ENCODE results near the gene LRFN4.
A peak's percentile ranks its signal among the peaks of the same experiment; 100 is the strongest.

Gene LRFN4

DNA sequence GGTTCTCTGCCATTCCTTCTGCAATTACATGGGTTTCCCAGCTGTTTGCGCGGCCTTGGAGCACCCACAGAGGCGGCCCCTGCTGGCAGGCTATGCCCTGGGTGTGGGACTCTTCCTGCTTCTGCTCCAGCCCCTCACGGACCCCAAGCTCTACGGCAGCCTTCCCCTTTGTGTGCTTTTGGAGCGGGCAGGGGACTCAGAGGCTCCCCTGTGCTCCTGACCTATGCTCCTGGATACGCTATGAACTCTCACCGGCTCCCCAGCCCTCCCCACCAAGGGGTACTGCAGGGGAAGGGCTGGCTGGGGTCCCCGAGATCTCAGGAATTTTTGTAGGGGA lies 11.0 kb upstream of the LRFN4 start:
- DNase-seq: no peak

DNA sequence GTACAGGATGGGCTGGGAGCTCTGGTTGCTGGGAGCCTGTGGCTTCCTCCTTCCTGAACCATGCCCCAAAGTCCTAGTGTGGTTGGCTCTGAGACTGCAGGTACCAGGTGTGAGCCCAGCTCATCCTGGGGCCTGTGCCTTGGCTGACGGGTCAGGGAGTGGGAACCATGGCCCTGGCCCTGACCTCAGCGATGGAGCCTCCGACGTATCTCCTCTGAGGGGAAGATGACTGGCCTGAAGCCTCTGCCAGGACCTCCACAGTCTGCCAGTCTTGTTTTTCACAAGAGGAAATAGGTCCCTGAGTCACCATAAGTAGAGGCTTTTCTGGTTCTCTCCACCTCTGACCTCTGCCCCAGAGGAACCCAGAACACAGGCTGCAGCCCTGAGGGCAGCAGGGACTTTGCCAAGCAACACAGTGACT lies 10.2 kb upstream of the LRFN4 start:
- DNase-seq: no peak

DNA sequence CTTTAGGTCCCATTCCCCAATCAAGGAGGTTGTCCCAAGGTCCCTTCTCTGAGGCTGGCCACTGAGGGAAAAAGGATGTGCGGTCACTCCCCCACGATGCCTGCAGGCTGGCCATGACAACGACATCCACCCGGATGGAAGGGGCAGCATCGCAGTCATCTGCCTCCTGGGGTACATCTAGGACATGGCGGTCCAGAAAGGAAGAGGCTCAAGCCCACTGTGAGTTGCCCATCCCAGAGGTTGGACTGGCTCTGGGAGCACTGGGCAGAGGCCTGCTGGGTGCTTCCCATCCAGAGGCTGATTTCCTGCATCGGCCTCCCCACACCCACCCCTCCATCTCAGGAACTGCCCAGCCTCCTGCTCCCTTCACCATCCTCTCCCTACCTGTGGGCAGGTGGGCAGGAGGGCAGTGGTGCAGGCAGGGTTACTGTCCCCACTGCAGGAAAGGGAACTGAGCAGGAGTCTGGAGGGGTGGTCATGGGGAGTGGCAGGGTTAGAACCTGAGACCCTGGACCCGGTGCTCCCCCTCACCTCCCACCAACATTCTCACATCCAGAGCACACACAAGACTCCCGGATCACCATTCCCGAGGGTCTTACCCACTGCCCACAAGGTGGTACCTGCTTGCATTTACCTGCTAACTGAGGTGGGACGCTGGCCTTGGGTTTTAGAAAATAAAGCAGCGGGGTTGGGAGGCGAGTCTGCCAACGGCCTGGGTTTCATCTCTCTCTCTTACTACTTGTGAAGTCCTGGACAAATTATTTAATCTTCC lies 9.2 kb upstream of the LRFN4 start:
- DNase-seq: no peak

DNA sequence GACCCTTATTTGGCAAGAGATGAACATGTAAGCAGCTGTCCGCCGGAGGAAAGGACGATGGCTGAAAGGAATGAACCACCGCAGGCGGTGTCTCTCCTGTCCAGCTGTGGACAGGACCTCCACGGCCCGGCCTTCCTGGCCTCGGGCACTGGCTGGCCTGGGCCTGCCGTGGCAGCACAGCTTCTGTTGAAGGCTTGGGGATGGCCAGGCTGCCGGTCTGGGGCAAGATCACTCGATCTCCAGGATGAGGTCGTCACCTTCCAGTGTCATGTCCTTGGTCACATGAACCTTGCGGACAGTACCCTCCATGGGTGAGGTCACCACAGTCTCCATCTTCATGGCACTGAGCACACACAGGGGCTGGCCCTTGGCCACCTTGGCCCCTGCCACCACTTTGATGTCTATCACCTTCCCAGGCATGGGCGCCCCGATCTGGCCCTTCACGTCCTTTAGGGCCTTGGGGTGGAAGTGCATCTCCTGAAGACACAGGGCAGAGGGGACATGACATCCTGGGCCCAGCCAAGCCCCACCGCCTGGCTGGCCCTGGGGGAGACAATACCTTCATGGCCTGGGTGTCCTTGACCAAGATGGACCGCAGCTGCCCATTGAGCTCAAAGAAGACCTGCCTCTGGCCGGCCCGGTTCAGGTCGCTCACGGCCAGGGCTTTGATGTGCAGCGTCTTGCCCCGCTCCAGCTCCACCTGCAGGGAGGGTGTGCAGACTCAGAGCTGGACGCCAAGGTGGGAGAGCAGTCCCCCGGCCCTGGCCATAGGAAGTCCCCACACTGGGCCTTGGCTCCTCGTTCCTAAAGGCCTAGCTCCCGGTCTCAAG lies 8.0 kb upstream of the LRFN4 start:
- DNase-seq: no peak

DNA sequence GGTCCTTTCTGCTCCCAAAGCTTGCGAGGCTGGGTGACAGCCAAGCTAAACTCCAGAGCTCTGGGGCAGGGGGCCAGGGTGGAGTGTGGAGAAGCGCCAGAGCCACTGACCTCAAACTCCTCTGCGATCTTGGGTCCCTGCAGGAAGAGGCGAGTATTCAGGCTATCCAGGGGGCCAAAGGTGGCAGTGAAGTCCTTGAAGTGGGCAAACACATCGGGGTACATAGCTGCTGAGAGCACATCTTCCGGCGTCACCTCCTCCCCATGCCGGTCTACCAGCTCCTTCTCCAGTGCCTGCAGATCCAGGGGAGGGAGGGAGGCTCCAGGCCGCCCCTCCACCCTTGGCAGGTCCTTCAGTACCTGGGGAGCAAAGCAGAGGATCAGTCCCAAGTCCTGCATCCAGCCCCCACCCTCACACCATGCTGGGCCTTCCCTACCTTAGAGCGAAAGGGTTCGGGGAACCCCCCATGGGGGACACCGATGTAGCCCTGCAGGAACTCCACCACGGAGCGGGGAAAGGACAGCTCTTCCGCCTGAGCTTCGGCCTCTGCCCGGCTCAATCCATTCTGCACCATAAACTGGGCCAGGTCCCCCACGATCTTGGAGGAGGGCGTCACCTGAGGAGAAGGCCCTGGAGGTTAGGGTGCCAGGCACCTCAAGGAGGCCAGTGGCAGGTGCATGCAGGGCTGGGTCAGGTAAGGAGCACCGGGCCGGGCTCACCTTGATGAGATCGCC lies 7.2 kb upstream of the LRFN4 start:
- DNase-seq: no peak

DNA sequence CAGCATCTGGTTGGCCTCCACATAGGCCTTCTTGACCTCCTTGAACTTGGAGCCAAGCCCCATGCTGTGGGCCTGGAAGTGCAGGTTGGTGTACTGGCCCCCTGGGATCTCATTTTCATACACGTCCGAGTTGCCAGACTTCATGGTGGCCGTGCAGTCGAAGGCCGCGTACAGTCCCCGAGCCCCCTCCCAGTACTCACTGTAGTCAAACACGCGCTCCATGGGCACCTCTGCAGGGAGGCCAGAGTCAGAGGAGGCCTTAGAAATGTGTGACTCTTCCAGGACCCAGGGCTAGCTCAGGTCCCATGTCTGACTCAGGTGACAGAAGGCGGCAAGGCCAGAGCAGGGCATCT lies 6.7 kb upstream of the LRFN4 start:
- DNase-seq: no peak

DNA sequence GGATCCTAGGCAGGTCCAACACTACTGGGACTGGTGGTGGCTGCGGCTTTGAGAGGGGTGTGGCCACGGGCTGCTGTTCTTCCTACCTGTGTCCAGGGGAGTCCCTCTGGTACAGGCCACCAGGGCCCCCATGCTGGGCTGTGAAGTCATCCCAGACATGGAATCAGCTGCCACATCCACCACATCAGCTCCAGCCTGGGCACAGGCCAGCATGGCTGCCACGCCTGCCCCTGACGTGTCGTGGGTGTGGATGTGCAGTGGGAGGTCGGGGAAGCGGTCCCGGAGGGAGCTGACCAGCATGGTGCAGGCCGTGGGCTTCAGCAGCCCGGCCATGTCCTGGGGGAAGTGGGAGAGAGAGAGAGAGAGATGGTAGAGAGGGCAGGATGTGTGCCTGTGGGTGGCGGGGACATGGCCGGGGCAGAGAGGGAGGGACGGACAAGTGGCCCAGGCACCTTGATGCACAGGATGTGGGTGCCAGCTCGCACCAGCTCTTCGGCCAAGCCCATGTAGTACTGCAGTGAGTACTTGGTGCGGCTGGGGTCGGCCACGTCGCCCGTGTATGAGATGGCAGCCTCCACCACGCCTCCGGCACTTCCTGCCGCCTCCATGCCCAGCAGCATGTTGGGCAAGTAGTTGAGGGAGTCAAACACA lies 6.2 kb upstream of the LRFN4 start:
- DNase-seq: no peak

DNA sequence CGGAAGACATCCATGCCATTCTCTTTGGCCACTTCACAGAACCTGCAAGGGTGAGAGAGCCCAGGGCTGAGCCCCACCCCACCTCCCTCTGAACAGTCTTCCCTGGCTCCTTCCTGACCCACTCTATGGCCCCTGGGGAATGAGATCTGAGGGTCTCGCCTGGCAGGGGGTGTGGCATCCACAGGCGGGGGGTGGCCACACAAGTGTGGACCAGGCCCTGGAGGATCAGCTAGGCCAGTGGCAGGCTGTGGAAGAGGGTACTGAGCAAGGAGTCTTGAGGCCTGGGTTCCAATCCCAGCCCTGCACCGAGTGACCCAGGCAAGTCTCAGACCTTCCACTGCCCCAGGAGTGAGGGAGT lies 5.6 kb upstream of the LRFN4 start:
- no peak for DNase-seq

DNA sequence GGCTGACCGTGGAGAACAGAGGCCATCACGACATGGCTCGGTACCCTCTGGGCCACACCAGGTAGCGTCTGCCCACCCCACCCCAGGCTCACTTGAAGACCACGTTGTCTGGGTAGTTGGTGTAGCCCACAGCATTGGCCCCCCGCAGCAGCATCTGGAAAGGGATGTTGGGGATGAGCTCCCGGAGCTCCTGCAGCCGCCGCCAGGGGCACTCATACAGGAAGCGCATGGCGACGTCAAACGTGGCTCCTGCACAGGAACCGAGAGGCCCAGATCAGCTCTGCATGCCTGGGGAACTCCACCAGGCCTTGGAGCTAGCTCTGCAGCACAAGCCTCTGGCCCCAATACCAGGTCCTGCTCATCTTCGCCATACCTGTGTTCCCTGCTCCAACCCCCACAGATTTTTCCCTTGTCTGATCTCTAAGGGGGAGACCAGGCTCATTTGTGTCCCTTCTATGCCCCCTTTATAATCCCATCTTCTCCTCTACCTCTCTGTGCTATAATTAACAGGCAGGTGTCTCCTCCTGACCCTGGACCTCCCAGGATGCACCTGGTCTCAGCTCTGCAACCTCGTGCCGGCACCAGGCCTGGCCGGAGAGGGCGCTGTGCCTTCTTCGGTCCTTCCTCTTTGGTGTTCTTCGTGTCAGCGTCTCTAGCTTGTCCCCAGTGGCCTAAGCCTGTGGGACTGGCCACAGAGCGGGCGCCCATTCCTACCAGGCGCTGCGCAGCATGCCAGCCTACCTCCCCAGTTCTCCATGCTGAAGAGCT lies 5.0 kb upstream of the LRFN4 start:
- peak; percentile 20 for DNase-seq

DNA sequence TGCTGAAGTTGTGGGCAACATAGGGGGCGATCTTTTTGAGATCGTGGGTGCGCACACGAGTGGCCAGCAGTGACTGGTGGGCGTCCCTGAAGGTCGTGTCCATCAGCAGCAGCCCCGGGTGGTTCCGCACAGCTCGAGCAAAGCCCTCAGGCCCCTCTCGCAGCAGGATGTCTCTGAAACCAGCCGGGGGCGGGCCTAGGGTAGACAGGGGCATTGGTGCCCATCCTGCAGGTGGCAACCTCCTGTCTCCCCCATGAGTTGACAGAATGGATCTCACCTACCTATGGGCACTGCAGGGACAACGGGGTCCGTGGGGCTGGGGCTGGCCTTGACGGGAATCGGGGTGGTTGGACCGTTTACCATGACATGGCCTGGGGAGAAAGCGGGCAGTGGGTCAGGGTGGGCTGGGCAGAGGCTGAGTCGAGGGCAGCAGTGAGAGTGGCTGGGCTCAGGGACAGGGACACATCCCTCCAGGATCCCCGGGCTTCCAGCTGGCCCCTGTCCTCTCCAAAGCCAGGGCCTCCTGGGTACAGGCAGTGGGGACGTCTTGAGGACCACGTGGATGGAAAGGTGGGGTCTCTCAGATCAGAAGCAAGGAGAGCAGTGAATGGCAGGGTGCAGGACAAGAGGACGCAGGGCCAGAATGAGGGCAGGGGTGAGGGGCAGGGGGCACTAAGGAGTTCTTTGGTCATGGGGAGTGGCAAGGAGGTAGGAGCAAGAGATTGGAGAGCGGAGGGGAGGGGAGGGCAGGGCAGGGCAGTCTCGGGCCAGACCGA lies 4.2 kb upstream of the LRFN4 start:
- no peak for DNase-seq

DNA sequence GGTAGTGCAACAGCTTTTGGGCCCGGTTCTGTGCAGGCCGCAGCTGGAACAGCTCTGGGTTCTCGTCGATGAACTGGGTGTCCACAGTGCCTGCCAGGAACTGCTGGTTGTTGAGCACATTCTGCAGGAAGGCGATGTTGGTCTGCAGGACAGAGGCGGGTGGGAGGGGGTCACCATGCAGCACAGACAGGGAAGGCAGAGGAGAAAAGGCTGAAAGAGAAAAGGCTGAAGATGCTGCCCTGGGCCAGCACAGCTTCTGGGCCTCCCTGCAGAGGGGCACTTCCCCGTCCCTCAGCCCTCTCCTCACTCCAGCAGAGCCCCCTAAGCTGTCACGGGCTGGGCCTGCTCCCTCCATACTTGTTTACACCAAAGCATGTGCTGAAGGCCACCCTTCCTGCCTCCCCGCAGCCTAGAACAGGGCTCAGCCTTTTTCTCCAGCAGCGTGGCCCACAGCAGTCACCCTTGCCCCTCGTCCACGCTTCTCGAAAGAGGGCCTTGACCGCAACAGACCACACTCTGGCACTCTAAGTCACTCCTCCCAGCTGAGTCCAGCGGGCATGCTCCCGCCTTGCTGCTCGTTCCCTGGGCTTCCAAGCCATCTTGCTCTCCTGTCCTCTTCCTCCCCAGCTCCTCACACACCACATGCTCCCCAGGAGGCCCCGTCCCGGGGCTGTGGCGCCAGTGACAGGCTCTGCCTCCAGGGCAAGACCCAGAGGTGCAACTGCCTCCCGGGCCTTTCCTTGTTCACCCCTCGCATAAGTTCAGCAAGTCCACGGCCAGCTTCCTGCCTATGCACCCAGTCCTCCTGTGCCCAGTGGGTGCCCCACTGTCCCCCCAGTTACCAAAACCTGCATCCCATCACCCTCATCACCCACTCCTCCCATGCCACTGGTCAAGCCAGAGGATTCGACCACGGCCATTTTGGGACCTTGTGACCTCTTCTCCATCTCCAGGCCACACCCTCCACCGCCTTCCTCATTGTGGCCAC lies 3.3 kb upstream of the LRFN4 start:
- DNase-seq: no peak

DNA sequence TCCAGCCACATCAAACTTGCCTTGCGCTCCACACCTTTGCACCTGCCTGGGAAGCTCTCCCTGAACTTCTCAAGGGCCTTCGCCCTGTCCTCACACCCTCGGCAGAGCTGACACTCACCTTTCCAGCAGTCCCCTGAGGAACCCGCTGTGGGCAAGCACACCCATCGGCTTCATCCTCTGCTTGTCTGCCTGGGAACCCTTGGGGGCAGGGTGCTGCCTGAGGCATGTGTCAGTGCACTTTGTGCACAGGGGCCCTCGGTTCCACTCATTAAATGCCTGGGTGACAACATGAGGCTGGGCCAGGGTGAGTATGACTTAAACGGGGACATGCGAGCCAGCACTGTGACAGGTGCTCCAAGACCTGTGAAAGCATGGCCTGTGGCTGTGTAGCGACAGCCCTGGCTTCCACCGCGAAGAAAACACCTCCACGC lies 2.6 kb upstream of the LRFN4 start:
- no peak for DNase-seq

DNA sequence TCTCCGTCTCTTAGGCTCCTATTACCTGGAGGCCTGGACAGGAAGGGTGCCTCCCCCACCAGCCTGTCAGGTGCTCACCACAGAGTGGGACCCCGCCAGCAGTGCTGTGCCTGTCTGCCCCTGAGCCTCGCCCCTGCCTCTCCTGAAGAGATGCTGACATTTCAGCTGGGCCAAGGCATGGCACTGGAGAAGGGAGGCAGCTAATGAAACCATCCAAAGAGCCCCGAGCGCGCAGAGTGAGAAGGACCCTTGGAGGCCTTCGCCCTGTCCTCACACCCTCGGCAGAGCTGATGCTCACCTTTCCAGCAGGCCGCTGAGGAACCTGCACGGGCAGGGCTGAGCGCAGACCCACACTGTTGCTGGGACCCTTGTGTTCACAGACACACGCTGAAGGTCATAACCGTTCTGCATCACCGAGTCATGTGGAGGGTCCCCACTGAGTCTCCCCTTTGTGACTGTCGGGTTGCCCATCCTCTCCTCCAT lies 2.1 kb upstream of the LRFN4 start:
- DNase-seq: no peak

DNA sequence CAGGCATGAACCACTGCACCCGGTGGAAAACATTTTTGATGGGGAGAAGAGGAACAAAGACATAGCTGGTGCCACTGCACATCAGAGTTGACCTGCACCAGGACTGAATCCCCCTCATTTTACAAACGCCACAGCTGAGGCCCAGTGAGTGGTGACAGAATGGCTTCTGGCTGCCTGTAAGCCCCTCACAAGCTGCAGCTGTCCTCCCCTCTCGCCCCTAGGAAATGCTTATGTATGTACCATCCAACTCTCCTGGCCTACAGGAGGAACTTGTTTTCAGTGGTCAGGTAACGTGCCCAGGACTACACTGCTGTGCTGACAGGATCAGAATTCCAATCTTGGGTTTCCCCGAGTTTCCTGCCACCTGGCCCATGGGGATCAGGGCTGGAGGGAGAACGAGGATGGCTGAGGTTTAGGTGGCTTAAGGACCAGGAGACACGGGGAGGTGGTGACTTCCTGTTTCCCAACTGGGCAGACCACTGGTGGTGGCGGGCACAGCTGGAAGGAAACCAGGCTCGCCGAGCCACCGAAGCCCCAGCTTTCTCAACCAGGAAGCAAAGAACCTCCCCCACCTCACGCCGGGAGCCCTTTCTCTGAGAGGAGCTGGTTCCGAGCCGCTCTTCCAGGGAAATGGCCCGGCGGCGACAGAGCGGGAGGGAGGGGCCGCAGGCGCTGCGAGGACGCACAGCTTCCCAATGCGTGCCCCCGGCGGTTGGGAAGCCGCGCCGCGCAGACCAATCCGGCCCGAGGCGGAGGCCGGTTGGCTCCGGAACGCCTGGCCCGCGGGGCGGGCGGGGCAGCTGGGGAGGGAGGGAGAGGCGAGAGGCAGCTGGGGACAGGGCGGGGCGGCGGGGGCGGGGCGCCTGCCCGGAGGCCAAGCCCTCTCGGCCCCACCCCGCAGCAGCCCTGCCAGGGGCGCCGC lies 1.0 kb upstream of the LRFN4 start:
- peak; percentile 85 for DNase-seq

DNA sequence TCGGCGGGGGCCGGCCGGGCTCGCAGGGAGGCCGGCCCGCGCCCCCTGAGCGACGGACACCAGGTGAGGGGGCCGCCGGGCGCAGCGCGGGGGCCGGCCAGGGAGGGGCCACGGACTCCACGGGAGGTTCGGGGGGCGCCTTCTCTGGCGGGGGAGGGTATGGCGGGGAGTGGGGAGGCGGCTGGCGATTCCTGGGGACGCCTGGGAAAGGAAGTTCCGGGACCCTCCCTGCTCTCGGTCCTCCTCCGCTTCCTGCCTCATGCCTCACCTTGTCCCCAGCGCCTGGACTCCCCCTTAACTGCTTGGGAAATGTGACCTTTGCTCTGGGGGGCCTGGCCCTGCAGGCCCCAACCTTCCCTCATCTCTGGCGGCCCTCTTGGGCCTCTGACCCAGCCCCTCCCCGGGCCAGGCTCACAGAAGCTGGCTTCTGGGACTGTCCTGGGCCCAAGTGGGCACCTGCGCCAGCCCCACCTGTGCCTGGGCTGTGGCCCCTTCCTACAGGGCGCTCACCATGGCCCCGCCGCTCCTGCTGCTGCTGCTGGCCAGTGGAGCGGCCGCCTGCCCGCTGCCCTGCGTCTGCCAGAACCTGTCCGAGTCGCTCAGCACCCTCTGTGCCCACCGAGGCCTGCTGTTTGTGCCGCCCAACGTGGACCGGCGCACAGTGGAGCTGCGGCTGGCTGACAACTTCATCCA lies 516 bp downstream of the LRFN4 start:
- no peak for DNase-seq

DNA sequence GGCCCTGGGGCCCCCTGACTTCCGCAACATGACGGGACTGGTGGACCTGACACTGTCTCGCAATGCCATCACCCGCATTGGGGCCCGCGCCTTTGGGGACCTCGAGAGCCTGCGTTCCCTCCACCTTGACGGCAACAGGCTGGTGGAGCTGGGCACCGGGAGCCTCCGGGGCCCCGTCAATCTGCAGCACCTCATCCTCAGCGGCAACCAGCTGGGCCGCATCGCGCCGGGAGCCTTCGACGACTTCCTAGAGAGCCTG lies 992 bp downstream of the LRFN4 start:
- DNase-seq: no peak

DNA sequence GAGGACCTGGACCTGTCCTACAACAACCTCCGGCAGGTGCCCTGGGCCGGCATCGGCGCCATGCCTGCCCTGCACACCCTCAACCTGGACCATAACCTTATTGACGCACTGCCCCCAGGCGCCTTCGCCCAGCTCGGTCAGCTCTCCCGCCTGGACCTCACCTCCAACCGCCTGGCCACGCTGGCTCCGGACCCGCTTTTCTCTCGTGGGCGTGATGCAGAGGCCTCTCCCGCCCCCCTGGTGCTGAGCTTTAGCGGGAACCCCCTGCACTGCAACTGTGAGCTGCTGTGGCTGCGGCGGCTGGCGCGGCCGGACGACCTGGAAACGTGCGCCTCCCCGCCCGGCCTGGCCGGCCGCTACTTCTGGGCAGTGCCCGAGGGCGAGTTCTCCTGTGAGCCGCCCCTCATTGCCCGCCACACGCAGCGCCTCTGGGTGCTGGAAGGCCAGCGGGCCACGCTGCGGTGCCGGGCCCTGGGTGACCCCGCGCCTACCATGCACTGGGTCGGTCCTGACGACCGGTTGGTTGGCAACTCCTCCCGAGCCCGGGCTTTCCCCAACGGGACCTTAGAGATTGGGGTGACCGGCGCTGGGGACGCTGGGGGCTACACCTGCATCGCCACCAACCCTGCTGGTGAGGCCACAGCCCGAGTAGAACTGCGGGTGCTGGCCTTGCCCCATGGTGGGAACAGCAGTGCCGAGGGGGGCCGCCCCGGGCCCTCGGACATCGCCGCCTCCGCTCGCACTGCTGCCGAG lies 1.5 kb downstream of the LRFN4 start:
- DNase-seq: no peak
